Bronchial epithelial cell (primary cell): Measurements from ENCODE around the gene POLR1A. TPM values are rescaled to one million over a fixed set of nuclear protein-coding genes. Genes with fewer than 3 reads are reported as not detected.

Experiments
- DNase-seq: peaks from one replicate; pipeline ENCODE4 v3.0.0-alpha.2; 2010; ENCODE audit warnings: low read depth
- FAIRE-seq: peaks from 2 replicates; lab custom pipeline; 2011; peaks lifted over from hg19 to GRCh38; lab: Jason Lieb, UNC
- H3K27me3 ChIP-seq: 2 replicates; pipeline ENCODE4 v1.5.1; 2011; ENCODE audit warnings: low read length; ENCODE audit not compliant: control insufficient read depth, insufficient read depth
- H3K36me3 ChIP-seq: 2 replicates; pipeline ENCODE4 v1.5.1; 2011; ENCODE audit warnings: low read length; ENCODE audit not compliant: control insufficient read depth, insufficient read depth
- H3K4me3 ChIP-seq: 2 replicates; pipeline ENCODE4 v1.5.1; 2011; ENCODE audit warnings: mild to moderate bottlenecking, low read depth, low read length, control low read depth
- CTCF ChIP-seq: IDR thresholded peaks from 2 replicates; pipeline ENCODE4 v1.5.1; 2011; ENCODE audit warnings: mild to moderate bottlenecking, moderate library complexity, low read length, control low read depth, inconsistent platforms; ENCODE audit not compliant: insufficient read depth, severe bottlenecking
- total RNA-seq: library from RNA; depleted of rRNA; stranded (reverse); fragments of >200 nt; gene quantifications from 2 replicates; pipeline ENCODE4 v1.2.1, GENCODE V29; 2014

The POLR1A gene
- total RNA-seq, 1 donor from 2014 or later = 9.7 TPM

GRCh38 chr2:85989288-85989865 is 116.3 kb downstream of the POLR1A start:
- H3K4me3 ChIP-seq = no peak overlapping the region
- H3K27me3 ChIP-seq = no peaks in the 10 kb centered on the region
- no peaks in the 10 kb centered on the region for H3K36me3 ChIP-seq
- no peak for DNase-seq
- TF ChIP-seq CTCF = no peak
- no peak for FAIRE-seq

GRCh38 chr2:85988914-85989270 is 116.8 kb downstream of the POLR1A start:
- no peak for FAIRE-seq
- Histone ChIP-seq H3K27me3 (no peaks in the 10 kb centered on the region), H3K36me3 (no peaks in the 10 kb centered on the region), H3K4me3 (no peak overlapping the region)
- DNase-seq = no peak
- TF ChIP-seq CTCF = no peak

DNA sequence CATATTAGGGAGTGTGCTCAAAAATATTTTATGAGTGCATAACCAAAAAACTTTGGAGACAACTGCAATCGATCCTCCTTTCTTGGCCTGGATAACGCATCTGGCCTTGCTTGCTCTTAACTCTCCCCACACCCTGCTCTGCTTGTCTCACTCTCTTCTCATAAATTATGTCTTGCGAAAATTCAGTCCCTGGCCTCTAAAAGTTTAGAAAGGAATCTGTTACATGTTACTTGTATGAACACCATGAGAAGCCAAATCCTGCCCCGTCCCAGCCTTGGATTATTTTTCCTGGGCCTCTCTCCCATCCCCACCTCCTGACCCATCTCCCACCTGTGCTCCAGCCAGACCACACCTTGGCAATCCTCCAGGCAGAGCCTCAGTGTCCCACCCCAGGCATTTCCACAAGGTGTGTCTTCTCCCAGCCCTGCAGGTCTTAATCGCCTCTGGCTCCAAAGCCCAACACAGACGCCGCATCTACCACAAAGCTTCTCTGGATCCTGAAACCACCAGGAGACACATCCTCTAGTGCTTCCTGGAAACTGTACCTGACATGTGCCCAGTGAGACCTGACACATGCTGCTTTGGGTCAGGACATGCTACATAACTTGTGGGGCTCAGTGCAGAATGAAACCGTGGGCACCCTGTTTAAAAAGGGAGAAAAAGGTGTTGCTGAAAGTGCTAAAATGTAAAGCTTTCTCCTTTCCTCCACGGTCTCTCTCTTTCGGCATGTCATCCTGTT is 117.3 kb downstream of the POLR1A start:
- no peaks in the 10 kb centered on the region for H3K27me3 ChIP-seq
- FAIRE-seq (no peak), DNase-seq (no peak)
- no peak for TF ChIP-seq CTCF
- no peak overlapping the region for H3K4me3 ChIP-seq
- H3K36me3 ChIP-seq = no peaks in the 10 kb centered on the region

- Histone ChIP-seq H3K27me3 (no peaks in the 10 kb centered on the region), H3K36me3 (no peaks in the 10 kb centered on the region), H3K4me3 (no peak overlapping the region)
- DNase-seq (no peak), FAIRE-seq (no peak)
- no peak for TF ChIP-seq CTCF
Observed at GRCh38 chr2:85987266-85988174, 118.2 kb downstream of the POLR1A start.

GRCh38 chr2:85986121-85986520 is 119.6 kb downstream of the POLR1A start:
- FAIRE-seq (no peak), DNase-seq (no peak)
- H3K27me3 ChIP-seq = no peaks in the 10 kb centered on the region
- H3K36me3 ChIP-seq = no peaks in the 10 kb centered on the region
- no peak overlapping the region for H3K4me3 ChIP-seq
- TF ChIP-seq CTCF = no peak
